ENCODE measurements around the gene OR4E1. TPM values are rescaled to one million over a fixed set of nuclear protein-coding genes. Genes with fewer than 3 reads are reported as not detected.

OR4E1 gene
- total and polyA plus RNA-seq, 10 donors, result not detected

DNA sequence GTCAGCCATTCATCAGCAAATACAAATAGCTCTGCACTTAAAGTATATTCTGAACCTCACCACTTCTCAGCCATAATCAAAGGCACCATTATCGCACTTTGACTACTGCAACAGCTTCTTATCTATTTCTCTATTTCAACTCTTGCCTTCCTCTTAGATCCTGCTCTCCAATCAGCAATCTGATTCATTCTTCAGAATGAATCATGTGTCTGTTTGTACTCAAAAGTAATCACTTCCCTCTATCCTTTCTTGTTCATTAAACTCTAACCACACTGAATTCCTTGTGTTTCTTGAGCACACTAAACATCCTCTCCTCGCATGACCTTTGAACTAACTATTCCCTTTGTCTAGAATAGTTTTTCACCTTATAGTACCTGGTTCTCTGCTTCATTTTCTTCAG, 12.8 kb upstream of the OR4E1 start:
- intact Hi-C loops (cut with DNase I; ENCODE audit: low total_unique reads), result no loop called here
- WGBS, 5 donors, result 86 to 97% (median 88%) methylated on average over 2 of the region's 2 CpGs
- no peak overlapping the region for H3K4me3 ChIP-seq
- no peak overlapping the region for H3K27ac ChIP-seq
- DNase-seq, result no peak
- TF ChIP-seq, protein P1, sequence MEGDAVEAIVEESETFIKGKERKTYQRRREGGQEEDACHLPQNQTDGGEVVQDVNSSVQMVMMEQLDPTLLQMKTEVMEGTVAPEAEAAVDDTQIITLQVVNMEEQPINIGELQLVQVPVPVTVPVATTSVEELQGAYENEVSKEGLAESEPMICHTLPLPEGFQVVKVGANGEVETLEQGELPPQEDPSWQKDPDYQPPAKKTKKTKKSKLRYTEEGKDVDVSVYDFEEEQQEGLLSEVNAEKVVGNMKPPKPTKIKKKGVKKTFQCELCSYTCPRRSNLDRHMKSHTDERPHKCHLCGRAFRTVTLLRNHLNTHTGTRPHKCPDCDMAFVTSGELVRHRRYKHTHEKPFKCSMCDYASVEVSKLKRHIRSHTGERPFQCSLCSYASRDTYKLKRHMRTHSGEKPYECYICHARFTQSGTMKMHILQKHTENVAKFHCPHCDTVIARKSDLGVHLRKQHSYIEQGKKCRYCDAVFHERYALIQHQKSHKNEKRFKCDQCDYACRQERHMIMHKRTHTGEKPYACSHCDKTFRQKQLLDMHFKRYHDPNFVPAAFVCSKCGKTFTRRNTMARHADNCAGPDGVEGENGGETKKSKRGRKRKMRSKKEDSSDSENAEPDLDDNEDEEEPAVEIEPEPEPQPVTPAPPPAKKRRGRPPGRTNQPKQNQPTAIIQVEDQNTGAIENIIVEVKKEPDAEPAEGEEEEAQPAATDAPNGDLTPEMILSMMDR (IDR thresholded peaks at IDR 0.05 in 8 of 11, conservative IDR thresholded peaks at IDR 0.05 in 3 of 11), result no peak
- TF ChIP-seq POLR2A (IDR thresholded peaks at IDR 0.05) (no peak), POLR2AphosphoS5 (IDR thresholded peaks at IDR 0.05) (no peak)
- peaks cover 0 to 22% (median 0%) of the 10 kb centered on the region in 7 donors for H3K27me3 ChIP-seq (replicated peaks in 1 of 7)
- H3K9me3 ChIP-seq, result peaks cover 0 to 8% (median 0%) of the 10 kb centered on the region in 8 donors
- H3K36me3 ChIP-seq, result no peaks in the 10 kb centered on the region
- no peaks in the 10 kb centered on the region for H3K4me1 ChIP-seq

GRCh38 chr14:21680072-21680471, 6.5 kb upstream of the OR4E1 start:
- intact Hi-C loops (cut with DNase I; ENCODE audit: low total_unique reads), result no loop called here
- H3K9me3 ChIP-seq, result peaks cover 0 to 18% (median 12%) of the 10 kb centered on the region in 8 donors

GRCh38 chr14:21675566-21675965, 1.9 kb upstream of the OR4E1 start:
- H3K4me3 ChIP-seq, result no peak overlapping the region
- 74 to 89% (median 84%) methylated on average over 4 of the region's 4 CpGs for WGBS, 5 donors
- no peak overlapping the region for H3K27ac ChIP-seq
- TF ChIP-seq POLR2A (IDR thresholded peaks at IDR 0.05) (no peak), POLR2AphosphoS5 (IDR thresholded peaks at IDR 0.05) (no peak)
- TF ChIP-seq, protein P1 (IDR thresholded peaks at IDR 0.05 in 8 of 11, conservative IDR thresholded peaks at IDR 0.05 in 3 of 11), result no peak
- peaks cover 0 to 7% (median 0%) of the 10 kb centered on the region in 7 donors for H3K27me3 ChIP-seq (replicated peaks in 1 of 7)
- intact Hi-C loops (cut with DNase I; ENCODE audit: low total_unique reads), result no loop called here
- H3K9me3 ChIP-seq, result peaks cover 0 to 28% (median 14%) of the 10 kb centered on the region in 8 donors
- H3K4me1 ChIP-seq, result no peaks in the 10 kb centered on the region
- DNase-seq, result no peak
- no peaks in the 10 kb centered on the region for H3K36me3 ChIP-seq

More at GRCh38 chr14:21680072-21680471, 6.5 kb upstream of the OR4E1 start:
- 73 to 86% (median 83%) methylated on average over 2 of the region's 2 CpGs for WGBS, 5 donors
- TF ChIP-seq, protein P1 (IDR thresholded peaks at IDR 0.05 in 8 of 11, conservative IDR thresholded peaks at IDR 0.05 in 3 of 11), result no peak
- TF ChIP-seq POLR2A (IDR thresholded peaks at IDR 0.05) (no peak), POLR2AphosphoS5 (IDR thresholded peaks at IDR 0.05) (no peak)
- Histone ChIP-seq H3K27ac (no peak overlapping the region), H3K36me3 (no peaks in the 10 kb centered on the region), H3K27me3 (replicated peaks in 1 of 7) (peaks cover 0 to 9% (median 0%) of the 10 kb centered on the region in 7 donors), H3K4me3 (no peak overlapping the region), H3K4me1 (no peaks in the 10 kb centered on the region)
- DNase-seq, result no peak

- Histone ChIP-seq H3K36me3 (no peaks in the 10 kb centered on the region), H3K27me3 (replicated peaks in 1 of 7) (peaks cover 0 to 10% (median 0%) of the 10 kb centered on the region in 7 donors), H3K9me3 (peaks cover 0 to 28% (median 14%) of the 10 kb centered on the region in 8 donors), H3K4me1 (no peaks in the 10 kb centered on the region), H3K27ac (no peak overlapping the region), H3K4me3 (no peak overlapping the region)
- 91 to 98% (median 95%) methylated on average over 1 of the region's 1 CpG for WGBS, 5 donors
- intact Hi-C loops (cut with DNase I; ENCODE audit: low total_unique reads), result no loop called here
- TF ChIP-seq POLR2A (IDR thresholded peaks at IDR 0.05) (no peak), POLR2AphosphoS5 (IDR thresholded peaks at IDR 0.05) (no peak)
- TF ChIP-seq, protein P1 (IDR thresholded peaks at IDR 0.05 in 8 of 11, conservative IDR thresholded peaks at IDR 0.05 in 3 of 11), result no peak
- DNase-seq, result no peak
Observed at GRCh38 chr14:21672116-21672515, 1.5 kb downstream of the OR4E1 start.

Data from spleen (tissue), 11 donors.